Peyer's patch (tissue), 4 donors: ENCODE measurements around the gene CCDC107.
"Not testable (repeated sequence)": the region's sequence is repeated elsewhere in the genome, so short reads cannot be mapped to it uniquely, and the experiment has no call there.

ENCODE experiments used
- POLR2A ChIP-seq, 2 donors: fragments of 450-650 bp; IDR thresholded peaks; one replicate each; pipeline ENCODE4 v1.5.1; 2017; ENCODE audit warnings: antibody characterized with exemption in 2 of 2, mild to moderate bottlenecking in 2 of 2, moderate library complexity in 2 of 2
- TF ChIP-seq, protein P1 (sequence below), 6 experiments: fragments of 450-650 bp in 4 of 6; fragments of 200-600 bp in 2 of 6; sonication (generic) in 1 of 6; IDR thresholded peaks; one replicate each; pipeline ENCODE4 v1.5.1; 2017 to 2019; ENCODE audit warnings: antibody characterized with exemption in 6 of 6, mild to moderate bottlenecking in 3 of 6, moderate library complexity in 1 of 6

DNA sequence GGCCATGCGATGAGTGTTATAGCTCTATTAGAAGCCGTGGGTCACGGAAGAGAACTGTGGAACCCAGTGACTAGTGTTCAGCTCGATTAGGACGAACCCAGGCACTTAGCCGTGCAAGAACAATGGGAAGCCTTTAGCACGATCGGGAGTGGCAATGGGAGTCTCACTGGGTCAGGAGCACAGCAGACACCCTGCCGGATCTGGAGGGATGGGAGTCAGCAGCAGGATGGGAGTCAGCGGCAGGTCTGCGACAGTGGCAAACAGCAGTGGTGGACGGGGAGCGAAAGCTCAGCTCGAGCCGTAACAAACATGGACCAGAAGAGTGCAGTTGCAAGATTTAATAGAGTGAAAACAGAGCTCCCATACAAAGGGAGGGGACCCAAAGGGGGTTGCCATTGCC lies 17.7 kb upstream of the CCDC107 start:
- TF ChIP-seq, protein P1, sequence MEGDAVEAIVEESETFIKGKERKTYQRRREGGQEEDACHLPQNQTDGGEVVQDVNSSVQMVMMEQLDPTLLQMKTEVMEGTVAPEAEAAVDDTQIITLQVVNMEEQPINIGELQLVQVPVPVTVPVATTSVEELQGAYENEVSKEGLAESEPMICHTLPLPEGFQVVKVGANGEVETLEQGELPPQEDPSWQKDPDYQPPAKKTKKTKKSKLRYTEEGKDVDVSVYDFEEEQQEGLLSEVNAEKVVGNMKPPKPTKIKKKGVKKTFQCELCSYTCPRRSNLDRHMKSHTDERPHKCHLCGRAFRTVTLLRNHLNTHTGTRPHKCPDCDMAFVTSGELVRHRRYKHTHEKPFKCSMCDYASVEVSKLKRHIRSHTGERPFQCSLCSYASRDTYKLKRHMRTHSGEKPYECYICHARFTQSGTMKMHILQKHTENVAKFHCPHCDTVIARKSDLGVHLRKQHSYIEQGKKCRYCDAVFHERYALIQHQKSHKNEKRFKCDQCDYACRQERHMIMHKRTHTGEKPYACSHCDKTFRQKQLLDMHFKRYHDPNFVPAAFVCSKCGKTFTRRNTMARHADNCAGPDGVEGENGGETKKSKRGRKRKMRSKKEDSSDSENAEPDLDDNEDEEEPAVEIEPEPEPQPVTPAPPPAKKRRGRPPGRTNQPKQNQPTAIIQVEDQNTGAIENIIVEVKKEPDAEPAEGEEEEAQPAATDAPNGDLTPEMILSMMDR (IDR thresholded peaks at IDR 0.05): not testable (repeated sequence)
- not testable (repeated sequence) for TF ChIP-seq POLR2A (IDR thresholded peaks at IDR 0.05)
